Sigmoid colon (tissue), 7 donors: ENCODE results near the gene APPBP2. TPM values are rescaled to one million over a fixed set of nuclear protein-coding genes. Genes with fewer than 3 reads are reported as not detected.

Source experiments
- DNase-seq: peaks from one replicate; pipeline ENCODE4 v3.0.0-alpha.2; 2019
- H3K27ac ChIP-seq, 4 donors: fragments of 200-600 bp; sonication (generic); one replicate each; pipeline ENCODE4 v1.5.1; 2016 to 2019; ENCODE audit warnings: mild to moderate bottlenecking in 1 of 4
- H3K27me3 ChIP-seq, 3 donors: fragments of 200-600 bp; sonication (generic); one replicate each; pipeline ENCODE4 v1.5.1; 2019; ENCODE audit warnings: mild to moderate bottlenecking in 1 of 3
- H3K36me3 ChIP-seq, 4 donors: fragments of 200-600 bp; sonication (generic); one replicate each; pipeline ENCODE4 v1.5.1; 2016 to 2019
- H3K4me1 ChIP-seq, 4 donors: fragments of 200-600 bp; sonication (generic); one replicate each; pipeline ENCODE4 v1.5.1; 2017 to 2019
- H3K4me3 ChIP-seq, 4 donors: fragments of 200-600 bp; sonication (generic); one replicate each; pipeline ENCODE4 v1.5.1; 2017 to 2019; ENCODE audit warnings: mild to moderate bottlenecking in 2 of 4, moderate library complexity in 1 of 4
- H3K9me3 ChIP-seq, 4 donors: fragments of 200-600 bp in 3 of 4; sonication (generic) in 3 of 4; one replicate each; pipeline versions ENCODE4 v1.5.1 to v1.6.1; 2013 to 2019
- CTCF ChIP-seq, 4 experiments: fragments of 450-650 bp in 3 of 4; fragments of 200-600 bp in 1 of 4; IDR thresholded peaks; one replicate each; pipeline ENCODE4 v1.5.1; 2016 to 2019; ENCODE audit warnings: antibody characterized with exemption in 4 of 4, mild to moderate bottlenecking in 3 of 4, moderate library complexity in 2 of 4
- EP300 ChIP-seq, 4 donors: sonication (generic); formaldehyde crosslinking; IDR thresholded peaks; one replicate each; pipeline ENCODE4 v1.6.1; 2017; ENCODE audit warnings: antibody characterized with exemption in 4 of 4
- POLR2A ChIP-seq, 2 donors: fragments of 450-650 bp; IDR thresholded peaks; one replicate each; pipeline ENCODE4 v1.6.1; 2016; ENCODE audit warnings: antibody characterized with exemption in 2 of 2, mild to moderate bottlenecking in 2 of 2, moderate library complexity in 2 of 2
- POLR2AphosphoS5 ChIP-seq, 4 donors: sonication (generic); formaldehyde crosslinking; IDR thresholded peaks; one replicate each; pipeline ENCODE4 v1.6.1; 2017; ENCODE audit warnings: antibody characterized with exemption in 4 of 4
- WGBS, 2 donors: extraction: QIAGEN DNeasy Blood & Tissue Kit; methylation state at CpG; one replicate each; pipeline ENCODE4 v1.1.7; 2013; 5-methylcytosine and 5-hydroxymethylcytosine counted together
- intact Hi-C: fragments of 100-400 bp; cut with DNase I; formaldehyde crosslinking; loops from one replicate; pipeline ENCODE4 v1.15.1; 2023
- polyA plus RNA-seq, 3 donors: library from polyadenylated mRNA; stranded (reverse); fragments of 200-250 nt; gene quantifications; one replicate each; pipeline ENCODE4 v1.2.3, GENCODE V29; 2013
- total RNA-seq, 4 donors: library from RNA; depleted of rRNA; stranded (reverse); fragments of >200 nt; gene quantifications; one replicate each; pipeline ENCODE4 v1.1.0, GENCODE V29; 2016
- donor health status: healthy with polysubstance abuse.
- donor health status: Bipolar disorder and iron deficiency.
- donor health status: healthy.

Gene APPBP2
- total and polyA plus RNA-seq, 7 donors = 7.9 to 36.0 (median 26.2) TPM

DNA sequence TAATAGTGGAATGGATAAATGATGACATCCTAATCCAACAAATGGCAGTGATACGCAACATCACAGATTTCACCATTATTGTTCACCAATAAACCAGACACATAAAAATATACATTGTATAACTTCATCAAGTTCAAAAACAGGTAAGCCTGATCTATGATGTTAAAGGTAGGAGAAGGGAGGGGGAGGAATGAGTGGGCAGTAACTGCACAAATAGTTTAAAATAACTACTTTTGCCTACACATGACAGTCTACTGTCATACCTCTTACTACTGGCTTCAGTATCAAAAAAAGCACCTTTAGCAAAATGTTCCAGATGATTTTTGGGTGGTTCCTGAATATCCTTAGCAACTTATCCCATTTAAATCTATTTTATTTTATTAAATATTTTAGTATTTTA, 75.0 kb downstream of the APPBP2 start:
- intact Hi-C loops = no loop called here
- H3K27me3 ChIP-seq = no peaks in the 10 kb centered on the region
- peaks cover 13 to 97% (median 42%) of the 10 kb centered on the region in 4 donors for H3K36me3 ChIP-seq
- H3K27ac ChIP-seq = no peak overlapping the region
- WGBS, 2 donors = 97 to 100% methylated on average over 1 of the region's 1 CpG
- no peak for DNase-seq
- TF ChIP-seq POLR2AphosphoS5 (IDR thresholded peaks at IDR 0.05) (no peak), CTCF (IDR thresholded peaks at IDR 0.05) (no peak), POLR2A (IDR thresholded peaks at IDR 0.05) (no peak), EP300 (IDR thresholded peaks at IDR 0.05) (no peak)
- no peaks in the 10 kb centered on the region for H3K4me1 ChIP-seq
- no peaks in the 10 kb centered on the region for H3K9me3 ChIP-seq
- H3K4me3 ChIP-seq = no peak overlapping the region

DNA sequence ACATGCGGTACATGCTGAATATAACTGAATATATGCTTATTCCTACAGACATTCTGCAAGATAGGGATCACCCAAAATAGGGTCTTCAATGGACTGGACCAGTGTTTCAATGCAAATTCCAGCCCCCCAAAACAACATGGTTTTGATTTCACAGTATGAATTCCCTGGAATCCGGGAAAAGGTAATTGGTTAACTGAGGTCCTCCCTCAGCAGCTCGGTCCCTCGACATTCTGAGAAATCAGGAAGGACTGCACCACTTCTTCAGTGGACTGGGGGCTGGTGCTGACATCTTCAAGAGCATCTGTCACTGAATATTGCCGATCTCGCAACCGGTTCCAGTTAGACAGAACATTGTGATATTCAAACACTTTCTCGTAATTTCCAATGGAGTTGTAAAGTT, 78.7 kb downstream of the APPBP2 start:
- no peak for TF ChIP-seq CTCF (IDR thresholded peaks at IDR 0.05)
- peaks cover 5 to 73% (median 25%) of the 10 kb centered on the region in 4 donors for H3K36me3 ChIP-seq
- no peak overlapping the region for H3K4me3 ChIP-seq
- intact Hi-C loops = no loop called here
- DNase-seq = no peak
- H3K4me1 ChIP-seq = peaks cover 0 to 8% (median under 1%) of the 10 kb centered on the region in 4 donors
- no peaks in the 10 kb centered on the region for H3K27me3 ChIP-seq
- H3K27ac ChIP-seq = no peak overlapping the region
- WGBS, 2 donors = 95 to 97% methylated on average over 8 of the region's 8 CpGs
- no peaks in the 10 kb centered on the region for H3K9me3 ChIP-seq

GRCh38 chr17:60445144-60445543, 80.9 kb downstream of the APPBP2 start:
- Histone ChIP-seq H3K27ac (no peak overlapping the region), H3K4me1 (peaks cover 0 to 17% (median 5%) of the 10 kb centered on the region in 4 donors), H3K36me3 (peaks cover 0 to 51% (median 14%) of the 10 kb centered on the region in 4 donors), H3K4me3 (no peak overlapping the region), H3K27me3 (no peaks in the 10 kb centered on the region), H3K9me3 (no peaks in the 10 kb centered on the region)
- DNase-seq = no peak
- intact Hi-C loops = no loop called here
- TF ChIP-seq POLR2A (IDR thresholded peaks at IDR 0.05) = no peak
- no peak for TF ChIP-seq EP300 (IDR thresholded peaks at IDR 0.05)
- no peak for TF ChIP-seq CTCF (IDR thresholded peaks at IDR 0.05)
- no peak for TF ChIP-seq POLR2AphosphoS5 (IDR thresholded peaks at IDR 0.05)

- 82 to 90% methylated on average over 6 of the region's 6 CpGs for WGBS, 2 donors
- TF ChIP-seq EP300 (IDR thresholded peaks at IDR 0.05) (no peak), POLR2A (IDR thresholded peaks at IDR 0.05) (no peak), CTCF (IDR thresholded peaks at IDR 0.05) (no peak), POLR2AphosphoS5 (IDR thresholded peaks at IDR 0.05) (no peak)
- H3K4me1 ChIP-seq = peaks cover 0 to 17% (median 5%) of the 10 kb centered on the region in 4 donors
- no peak overlapping the region for H3K27ac ChIP-seq
- H3K27me3 ChIP-seq = no peaks in the 10 kb centered on the region
- H3K36me3 ChIP-seq = peaks cover 0 to 39% (median 11%) of the 10 kb centered on the region in 4 donors
- intact Hi-C loops = no loop called here
- no peak for DNase-seq
- no peaks in the 10 kb centered on the region for H3K9me3 ChIP-seq
- H3K4me3 ChIP-seq = no peak overlapping the region
These were observed 82.3 kb downstream of the APPBP2 start for GRCh38 chr17:60443713-60444112.
